ENCODE results near the gene SCLT1.

Gene SCLT1

DNA sequence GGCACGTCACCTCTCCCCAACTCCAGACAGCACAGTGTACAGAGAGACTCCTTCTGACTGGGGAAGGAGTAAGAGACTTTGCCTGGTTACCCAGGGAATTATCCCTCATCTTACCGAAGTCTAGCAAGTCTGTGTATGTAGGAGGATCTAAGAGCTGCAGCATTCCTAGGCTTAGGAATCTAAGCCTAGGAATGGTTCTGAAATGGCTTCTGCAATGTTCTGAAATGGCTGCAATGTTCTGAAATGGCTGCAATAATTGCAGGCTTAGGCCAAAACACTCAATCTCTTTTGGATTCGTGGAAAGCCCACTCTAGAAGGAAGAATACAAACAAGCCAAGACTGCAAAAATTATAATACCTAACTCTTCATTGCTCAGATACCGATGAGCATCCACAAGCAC lies 106.4 kb downstream of the SCLT1 start:
- TF ChIP-seq, protein P1, sequence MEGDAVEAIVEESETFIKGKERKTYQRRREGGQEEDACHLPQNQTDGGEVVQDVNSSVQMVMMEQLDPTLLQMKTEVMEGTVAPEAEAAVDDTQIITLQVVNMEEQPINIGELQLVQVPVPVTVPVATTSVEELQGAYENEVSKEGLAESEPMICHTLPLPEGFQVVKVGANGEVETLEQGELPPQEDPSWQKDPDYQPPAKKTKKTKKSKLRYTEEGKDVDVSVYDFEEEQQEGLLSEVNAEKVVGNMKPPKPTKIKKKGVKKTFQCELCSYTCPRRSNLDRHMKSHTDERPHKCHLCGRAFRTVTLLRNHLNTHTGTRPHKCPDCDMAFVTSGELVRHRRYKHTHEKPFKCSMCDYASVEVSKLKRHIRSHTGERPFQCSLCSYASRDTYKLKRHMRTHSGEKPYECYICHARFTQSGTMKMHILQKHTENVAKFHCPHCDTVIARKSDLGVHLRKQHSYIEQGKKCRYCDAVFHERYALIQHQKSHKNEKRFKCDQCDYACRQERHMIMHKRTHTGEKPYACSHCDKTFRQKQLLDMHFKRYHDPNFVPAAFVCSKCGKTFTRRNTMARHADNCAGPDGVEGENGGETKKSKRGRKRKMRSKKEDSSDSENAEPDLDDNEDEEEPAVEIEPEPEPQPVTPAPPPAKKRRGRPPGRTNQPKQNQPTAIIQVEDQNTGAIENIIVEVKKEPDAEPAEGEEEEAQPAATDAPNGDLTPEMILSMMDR (conservative IDR thresholded peaks at IDR 0.05; ENCODE audit: low read length) = no peak
- no peak for DNase-seq (ENCODE audit: low read depth)
- H3K4me3 ChIP-seq (ENCODE audit: low read length) = no peak overlapping the region

DNA sequence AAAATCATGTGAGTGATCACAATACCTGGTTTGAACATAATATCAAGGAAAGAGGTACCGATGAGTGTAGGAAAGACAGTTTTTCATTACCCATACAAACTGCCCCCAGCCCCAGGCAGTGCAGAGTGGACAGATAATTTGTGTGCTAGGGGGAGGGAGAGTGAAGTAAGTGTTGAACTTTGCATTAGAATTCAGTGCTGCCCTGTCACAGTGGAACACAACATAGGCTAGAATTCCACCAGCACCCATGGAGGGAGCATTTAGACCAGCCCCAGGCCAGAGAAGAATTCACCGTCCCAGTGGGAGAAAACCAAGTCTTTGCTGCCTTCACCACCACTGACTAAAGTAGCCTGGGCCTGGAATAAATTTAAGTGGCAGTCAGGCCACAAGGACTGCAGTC lies 107.3 kb downstream of the SCLT1 start:
- DNase-seq (ENCODE audit: low read depth) = no peak
- TF ChIP-seq, protein P1 (conservative IDR thresholded peaks at IDR 0.05; ENCODE audit: low read length) = no peak
- no peak overlapping the region for H3K4me3 ChIP-seq (ENCODE audit: low read length)

- TF ChIP-seq, protein P1 (conservative IDR thresholded peaks at IDR 0.05; ENCODE audit: low read length) = no peak
- DNase-seq (ENCODE audit: low read depth) = no peak
- H3K4me3 ChIP-seq (ENCODE audit: low read length) = no peak overlapping the region
These were observed 109.4 kb downstream of the SCLT1 start for GRCh38 chr4:128983771-128984485.

DNA sequence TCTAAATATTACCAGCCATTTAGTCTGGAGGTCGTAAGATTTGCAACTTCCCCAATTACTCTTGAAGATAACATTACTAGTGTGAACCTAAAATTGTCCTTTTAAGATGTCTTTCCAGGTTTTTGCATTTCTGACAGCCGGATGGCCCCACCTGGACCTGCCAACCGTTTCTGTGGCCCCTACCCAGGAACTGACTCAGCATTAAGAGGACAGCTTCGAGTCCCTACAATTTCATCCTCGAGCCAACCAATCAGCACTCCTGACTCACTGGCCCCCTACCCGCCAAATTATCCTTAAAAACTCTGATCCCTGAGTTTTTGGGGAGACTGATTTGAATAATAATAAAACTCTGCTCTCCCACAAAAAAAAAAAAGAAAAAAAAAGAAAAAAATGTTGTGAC lies 112.0 kb downstream of the SCLT1 start:
- no peak for DNase-seq (ENCODE audit: low read depth)
- no peak overlapping the region for H3K4me3 ChIP-seq (ENCODE audit: low read length)
- TF ChIP-seq, protein P1 (conservative IDR thresholded peaks at IDR 0.05; ENCODE audit: low read length) = no peak

DNA sequence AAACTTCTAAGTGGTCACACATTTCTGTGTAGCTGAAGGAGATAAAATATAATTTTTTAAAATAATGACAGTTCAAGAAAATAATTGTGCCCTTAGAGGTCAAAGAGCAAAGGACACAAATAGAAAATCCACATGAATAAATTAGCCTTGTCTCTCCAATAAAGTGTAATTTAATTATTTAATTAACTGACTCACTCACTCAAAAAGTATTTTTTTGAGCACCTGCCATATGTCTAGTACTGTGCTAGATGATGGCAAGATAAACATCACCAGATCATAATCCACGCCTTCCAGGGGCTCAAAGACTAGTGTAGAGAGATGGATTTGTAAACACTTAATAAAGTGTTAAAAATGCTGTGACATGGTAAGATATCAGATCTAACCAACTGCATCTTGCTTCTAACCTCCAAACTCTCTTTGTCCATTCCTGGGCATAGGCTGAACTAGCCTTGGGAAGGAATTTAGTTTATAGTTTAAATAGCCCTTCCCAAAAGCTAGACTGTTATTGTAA lies 112.5 kb downstream of the SCLT1 start:
- TF ChIP-seq, protein P1 (conservative IDR thresholded peaks at IDR 0.05; ENCODE audit: low read length) = no peak
- DNase-seq (ENCODE audit: low read depth) = no peak
- H3K4me3 ChIP-seq (ENCODE audit: low read length) = no peak overlapping the region

DNA sequence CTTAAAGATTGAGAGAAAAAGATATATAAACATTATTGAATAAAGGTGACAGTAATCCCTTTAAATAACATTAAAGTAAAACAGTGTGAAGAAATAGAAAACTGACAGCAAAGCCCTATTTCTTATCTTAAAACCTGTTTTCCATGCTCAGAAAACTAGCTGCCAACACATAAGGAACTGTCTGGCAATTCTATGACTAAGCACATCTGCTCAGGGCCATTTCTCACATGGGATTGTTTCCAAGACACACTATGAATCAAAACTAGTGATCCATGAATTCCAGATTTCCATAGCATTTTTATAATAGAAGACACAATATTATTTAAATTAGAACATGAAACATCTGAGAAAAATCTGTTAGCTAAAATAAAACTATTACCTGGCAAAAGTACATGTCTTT lies 113.4 kb downstream of the SCLT1 start:
- no peak overlapping the region for H3K4me3 ChIP-seq (ENCODE audit: low read length)
- TF ChIP-seq, protein P1 (conservative IDR thresholded peaks at IDR 0.05; ENCODE audit: low read length) = no peak
- peak; percentile 85 for DNase-seq (ENCODE audit: low read depth)

DNA sequence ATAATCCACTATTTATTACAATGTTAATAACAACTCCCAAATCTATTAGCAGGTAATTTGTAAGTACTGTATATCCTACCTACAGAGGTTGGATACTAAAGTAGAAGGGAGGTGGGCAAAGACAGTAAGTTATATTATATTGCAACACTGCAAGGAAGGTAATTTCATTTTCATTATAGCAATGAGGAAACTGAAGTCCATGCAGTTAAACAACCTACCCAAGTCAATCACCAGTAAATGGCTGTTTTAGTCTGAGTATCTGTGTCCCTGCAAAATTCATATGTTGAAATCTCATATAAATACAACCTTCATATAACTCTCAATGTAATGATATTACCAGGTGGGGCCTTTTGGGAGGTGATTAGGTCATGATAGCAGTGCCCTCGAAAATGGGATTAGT lies 114.4 kb downstream of the SCLT1 start:
- TF ChIP-seq, protein P1 (conservative IDR thresholded peaks at IDR 0.05; ENCODE audit: low read length) = no peak
- DNase-seq (ENCODE audit: low read depth) = no peak
- H3K4me3 ChIP-seq (ENCODE audit: low read length) = no peak overlapping the region

Data from AG10803 (cell line).